HL-60 (cell line): Measurements from ENCODE around the gene NMNAT3.

Experiments
- DNase-seq, 2 experiments: peaks; one replicate each; pipeline ENCODE4 v3.0.0-alpha.2; 2010 to 2020; ENCODE audit warnings: low read depth in 1 of 2, low spot score in 1 of 2
- H3K27ac ChIP-seq: fragments of 250-450 bp; sonication (Bioruptor Pico); replicated peaks from 2 replicates; pipeline ENCODE4 v1.5.1; 2020; ENCODE audit warnings: mild to moderate bottlenecking, moderate library complexity
- H3K27me3 ChIP-seq: fragments of 250-450 bp; sonication (Bioruptor Pico); 2 replicates; pipeline ENCODE4 v1.5.1; 2021; ENCODE audit warnings: mild to moderate bottlenecking, moderate library complexity; ENCODE audit not compliant: insufficient read depth, poor library complexity, severe bottlenecking
- H3K4me3 ChIP-seq: replicated peaks from 2 replicates; pipeline ENCODE4 v1.5.1; 2011; ENCODE audit warnings: mild to moderate bottlenecking, control low read depth, low read length; ENCODE audit not compliant: insufficient read depth
- CTCF ChIP-seq: IDR thresholded peaks from one replicate; pipeline ENCODE4 v1.5.1; 2011; ENCODE audit warnings: low read length, control low read depth, inconsistent platforms; ENCODE audit not compliant: insufficient read depth
- GABPA ChIP-seq: IDR thresholded peaks from 2 replicates; pipeline ENCODE4 v1.6.1; 2012; ENCODE audit warnings: low read depth
- POLR2AphosphoS5 ChIP-seq: IDR thresholded peaks from 2 replicates; pipeline ENCODE4 v1.6.1; 2012; ENCODE audit warnings: low read depth
- REST ChIP-seq: IDR thresholded peaks from 2 replicates; pipeline ENCODE4 v1.6.1; 2012; ENCODE audit warnings: low read depth; ENCODE audit not compliant: insufficient replicate concordance
- SPI1 ChIP-seq: IDR thresholded peaks from 2 replicates; pipeline ENCODE4 v1.6.1; 2012; ENCODE audit warnings: low read depth, mild to moderate bottlenecking, borderline replicate concordance

The NMNAT3 gene

GRCh38 chr3:139560411-139560810 lies 117.4 kb downstream of the NMNAT3 start:
- no peak for TF ChIP-seq GABPA
- no peak for TF ChIP-seq SPI1
- no peak for TF ChIP-seq POLR2AphosphoS5
- TF ChIP-seq REST, result no peak
- no peak for TF ChIP-seq CTCF
- Histone ChIP-seq H3K4me3 (no peak overlapping the region), H3K27ac (no peak overlapping the region), H3K27me3 (no peaks in the 10 kb centered on the region)
- no peak for DNase-seq

GRCh38 chr3:139559541-139559940 lies 118.2 kb downstream of the NMNAT3 start:
- no peak for DNase-seq
- no peak overlapping the region for H3K27ac ChIP-seq

More at GRCh38 chr3:139559541-139559940, 118.2 kb downstream of the NMNAT3 start:
- Histone ChIP-seq H3K4me3 (no peak overlapping the region), H3K27me3 (no peaks in the 10 kb centered on the region)
- no peak for TF ChIP-seq POLR2AphosphoS5
- TF ChIP-seq REST, result no peak
- no peak for TF ChIP-seq CTCF
- no peak for TF ChIP-seq GABPA
- no peak for TF ChIP-seq SPI1
